ENCODE measurements around the gene GPX4.
A peak's percentile ranks its signal among the peaks of the same experiment; 100 is the strongest.

Gene GPX4

GRCh38 chr19:1093330-1093729, 10.5 kb upstream of the GPX4 start:
- DNase-seq (ENCODE audit: insufficient read length, low spot score) (no peak), FAIRE-seq (no peak)
- no peak for TF ChIP-seq CTCF (IDR thresholded peaks at IDR 0.05; ENCODE audit: insufficient read depth, missing control alignments)

GRCh38 chr19:1093811-1094553, 9.8 kb upstream of the GPX4 start:
- no peak for TF ChIP-seq CTCF (IDR thresholded peaks at IDR 0.05; ENCODE audit: insufficient read depth, missing control alignments)
- FAIRE-seq (no peak), DNase-seq (ENCODE audit: insufficient read length, low spot score) (no peak)

GRCh38 chr19:1094655-1094977, 9.2 kb upstream of the GPX4 start:
- DNase-seq (ENCODE audit: insufficient read length, low spot score) = no peak
- FAIRE-seq = no peak
- TF ChIP-seq CTCF (IDR thresholded peaks at IDR 0.05; ENCODE audit: insufficient read depth, missing control alignments) = no peak

GRCh38 chr19:1094978-1095701, 8.7 kb upstream of the GPX4 start, which contains the start of gene POLR2E:
Gene POLR2E (minus strand): TSS chr19:1095375. CDS start chr19:1095315, 60 bp downstream.
- TF ChIP-seq CTCF (IDR thresholded peaks at IDR 0.05; ENCODE audit: insufficient read depth, missing control alignments) = no peak
- peak; percentile 97 for DNase-seq (ENCODE audit: insufficient read length, low spot score)
- no peak for FAIRE-seq

GRCh38 chr19:1097810-1098176, 6.0 kb upstream of the GPX4 start:
- no peak for TF ChIP-seq CTCF (IDR thresholded peaks at IDR 0.05; ENCODE audit: insufficient read depth, missing control alignments)
- DNase-seq (ENCODE audit: insufficient read length, low spot score) (no peak), FAIRE-seq (no peak)

- no peak for DNase-seq (ENCODE audit: insufficient read length, low spot score)
- no peak for TF ChIP-seq CTCF (IDR thresholded peaks at IDR 0.05; ENCODE audit: insufficient read depth, missing control alignments)
- no peak for FAIRE-seq
Observed at GRCh38 chr19:1098177-1099051, 5.4 kb upstream of the GPX4 start.
